ENCODE results near the gene CIDEA. TPM values are rescaled to one million over a fixed set of nuclear protein-coding genes. Genes with fewer than 3 reads are reported as not detected.

Gene CIDEA
- total and polyA plus RNA-seq, 9 of the 15 experiments (the other 6 are each of a cell fraction or from before 2014, with no cell fraction given), result not detected

- no peaks in the 10 kb centered on the region for H3K79me2 ChIP-seq (ENCODE audit: control insufficient read depth, insufficient read depth, low read length)
- FAIRE-seq, result no peak
- in situ Hi-C loops (cut with MboI), result no loop called here
Measured at GRCh38 chr18:12262748-12263147, 8.6 kb downstream of the CIDEA start.

More at GRCh38 chr18:12262748-12263147, 8.6 kb downstream of the CIDEA start:
- H3K4me1 ChIP-seq (replicated peaks in 1 of 2; ENCODE audit: control insufficient read depth in 2 of 2, insufficient read depth in 2 of 2, low read length in 2 of 2), result peaks cover 4 to 6% of the 10 kb centered on the region in 2 experiments; a peak in 3 of 5 replicates
- H3K9ac ChIP-seq (ENCODE audit: insufficient read depth in 1 of 2, low read depth in 2 of 2, low read length in 2 of 2), result no peak overlapping the region; a peak in 1 of 4 replicates
- peak overlapping the region; percentile 22; the same call in 1 of the 2 replicates for H2AFZ ChIP-seq (ENCODE audit: low read depth, low read length)
- no peaks in the 10 kb centered on the region for H3K36me3 ChIP-seq (ENCODE audit: control insufficient read depth, insufficient read depth, low read length)
- no peak overlapping the region for H3K4me3 ChIP-seq
- peaks cover 6 to 21% of the 10 kb centered on the region in 2 experiments; a peak in 3 of 5 replicates for H3K27me3 ChIP-seq (ENCODE audit: control insufficient read depth in 2 of 2, insufficient read depth in 2 of 2, low read length in 2 of 2)
- POLR2A ChIA-PET, result no interaction called here
- TF ChIP-seq ZNF384 (IDR thresholded peaks at IDR 0.05; ENCODE audit: low read depth, low read length) (no peak), XRCC4 (IDR thresholded peaks at IDR 0.05; ENCODE audit: extremely low read depth, insufficient read depth, insufficient read length) (no peak), ZFX (CRISPR knock-in tag; IDR thresholded peaks at IDR 0.05) (no peak), RHOXF2B (CRISPR knock-in tag; conservative IDR thresholded peaks at IDR 0.05) (no peak), ZC3H11A (IDR thresholded peaks at IDR 0.05; ENCODE audit: low read depth, low read length) (no peak), ZNF609 (CRISPR knock-in tag; IDR thresholded peaks at IDR 0.05; ENCODE audit: borderline replicate concordance) (no peak), EHMT2 (IDR thresholded peaks at IDR 0.05) (no peak), SMARCB1 (IDR thresholded peaks at IDR 0.05; ENCODE audit: insufficient read length, low read depth) (no peak), RBM15 (IDR thresholded peaks at IDR 0.05; ENCODE audit: insufficient read depth, low read length) (no peak), TAF9B (IDR thresholded peaks at IDR 0.05; ENCODE audit: partially characterized antibody) (no peak), CLOCK (CRISPR knock-in tag; IDR thresholded peaks at IDR 0.05; ENCODE audit: borderline replicate concordance) (no peak)
- no peak overlapping the region for H3K4me2 ChIP-seq (ENCODE audit: insufficient read depth, low read length)
- no peaks in the 10 kb centered on the region for H3K9me1 ChIP-seq (ENCODE audit: control insufficient read depth, insufficient read depth, low read length)
- ATAC-seq (no peak; the same call in 2 of the 3 replicates), DNase-seq (ENCODE audit: extremely low read depth in 1 of 4, low spot score in 3 of 4) (no peak)
- WGBS (ENCODE audit: insufficient coverage, low coverage, missing lambda C conversion rate), result 51% methylated on average over 8 of the region's 8 CpGs
- no peaks in the 10 kb centered on the region for H3K9me3 ChIP-seq (replicated peaks; ENCODE audit: control insufficient read depth, insufficient read depth, low read depth, low read length)
- no TSS peak for BruUV-seq (replicated peaks)
- CTCF ChIA-PET (ENCODE audit: low intra/inter-chr PET ratio), result no interaction called here
- intact Hi-C loops (cut with micrococcal nuclease), result no loop called here
- H4K20me1 ChIP-seq (replicated peaks; ENCODE audit: control insufficient read depth, insufficient read depth, low read length), result no peaks in the 10 kb centered on the region
- H3K27ac ChIP-seq (ENCODE audit: extremely low read depth, low read depth, low read length), result no peak overlapping the region

All from K562 (cell line).